T-helper 1 cell (primary cell): Measurements from ENCODE around the gene CXCL1.
"Not testable (repeated sequence)": the region's sequence is repeated elsewhere in the genome, so short reads cannot be mapped to it uniquely, and the experiment has no call there.

Experiments
- DNase-seq, 5 donors: peaks; one replicate each; pipeline ENCODE4 v3.0.0-alpha.2; 2012 to 2020

The CXCL1 gene

GRCh38 chr4:73883306-73883705 lies 14.1 kb downstream of the CXCL1 start:
- DNase-seq = no peak

GRCh38 chr4:73885574-73886267 lies 16.5 kb downstream of the CXCL1 start:
- no peak for DNase-seq

DNA sequence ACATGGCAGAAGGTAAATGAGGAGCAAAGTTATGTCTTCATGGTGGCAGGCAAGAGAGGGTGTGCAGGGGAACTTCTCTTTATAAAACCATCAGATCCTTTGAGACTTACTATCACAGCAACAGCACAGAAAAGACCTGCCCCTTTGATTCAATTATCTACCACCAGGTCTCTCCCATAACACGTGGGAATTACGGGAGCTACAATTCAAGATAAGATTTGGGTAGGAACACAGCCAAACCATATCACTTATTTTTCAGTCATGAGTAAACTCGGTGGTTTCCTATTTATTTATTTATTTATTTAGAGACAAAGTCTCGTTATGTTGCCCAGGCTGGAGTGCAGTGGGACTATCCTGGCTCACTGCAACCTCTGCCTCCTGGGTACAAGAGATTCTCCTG lies 22.1 kb downstream of the CXCL1 start:
- no peak for DNase-seq

DNA sequence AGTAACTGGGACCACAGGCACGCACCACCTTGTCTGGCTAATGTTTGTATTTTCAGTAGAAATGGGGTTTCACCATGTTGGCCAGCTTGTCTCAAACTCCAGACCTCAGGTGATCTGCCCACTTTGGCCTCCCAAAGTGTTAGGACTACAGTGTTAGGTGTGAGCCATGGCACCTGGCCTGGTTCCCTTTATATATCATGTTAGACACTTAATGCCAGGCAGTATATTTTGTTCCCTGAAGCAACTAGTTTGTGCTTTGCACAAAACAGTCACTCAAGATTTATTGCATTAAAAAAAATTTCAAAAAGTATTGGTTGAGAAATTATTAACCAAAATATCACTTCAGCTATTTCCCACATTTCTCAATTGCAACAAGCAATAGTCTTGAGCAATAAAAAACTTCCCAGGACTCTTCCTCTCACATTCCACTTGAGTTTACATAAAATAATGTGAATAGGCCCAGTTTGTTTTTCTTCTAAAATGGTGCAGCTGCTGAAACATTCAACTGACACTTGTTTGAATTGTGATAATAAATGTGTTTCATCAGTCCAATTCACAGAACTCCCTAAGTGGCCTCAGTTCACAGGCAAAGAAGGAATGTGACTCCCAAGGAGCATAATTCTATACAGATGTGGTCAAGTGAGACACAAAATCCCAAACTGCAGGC lies 22.7 kb downstream of the CXCL1 start:
- no peak for DNase-seq

- no peak for DNase-seq
Observed at GRCh38 chr4:73892966-73893365, 23.8 kb downstream of the CXCL1 start.

DNA sequence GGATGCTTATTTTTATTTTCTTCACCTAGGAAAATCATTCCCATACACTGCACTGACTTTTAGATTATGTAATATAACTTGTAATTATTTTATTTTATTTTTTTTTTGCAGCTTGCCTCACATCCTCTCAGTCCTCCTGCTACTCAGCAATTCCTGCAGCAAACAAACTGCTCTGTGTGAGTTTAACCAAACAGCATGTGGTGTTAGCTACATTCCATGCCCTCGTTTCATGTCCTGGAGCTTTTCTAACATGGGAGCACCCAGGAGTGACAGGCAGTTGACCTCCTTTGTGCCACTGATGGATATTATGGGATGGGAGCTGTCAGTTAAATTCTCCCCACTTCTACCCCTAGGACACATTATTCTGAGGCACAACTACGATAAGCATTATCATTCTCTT lies 24.8 kb downstream of the CXCL1 start:
- DNase-seq = no peak

DNA sequence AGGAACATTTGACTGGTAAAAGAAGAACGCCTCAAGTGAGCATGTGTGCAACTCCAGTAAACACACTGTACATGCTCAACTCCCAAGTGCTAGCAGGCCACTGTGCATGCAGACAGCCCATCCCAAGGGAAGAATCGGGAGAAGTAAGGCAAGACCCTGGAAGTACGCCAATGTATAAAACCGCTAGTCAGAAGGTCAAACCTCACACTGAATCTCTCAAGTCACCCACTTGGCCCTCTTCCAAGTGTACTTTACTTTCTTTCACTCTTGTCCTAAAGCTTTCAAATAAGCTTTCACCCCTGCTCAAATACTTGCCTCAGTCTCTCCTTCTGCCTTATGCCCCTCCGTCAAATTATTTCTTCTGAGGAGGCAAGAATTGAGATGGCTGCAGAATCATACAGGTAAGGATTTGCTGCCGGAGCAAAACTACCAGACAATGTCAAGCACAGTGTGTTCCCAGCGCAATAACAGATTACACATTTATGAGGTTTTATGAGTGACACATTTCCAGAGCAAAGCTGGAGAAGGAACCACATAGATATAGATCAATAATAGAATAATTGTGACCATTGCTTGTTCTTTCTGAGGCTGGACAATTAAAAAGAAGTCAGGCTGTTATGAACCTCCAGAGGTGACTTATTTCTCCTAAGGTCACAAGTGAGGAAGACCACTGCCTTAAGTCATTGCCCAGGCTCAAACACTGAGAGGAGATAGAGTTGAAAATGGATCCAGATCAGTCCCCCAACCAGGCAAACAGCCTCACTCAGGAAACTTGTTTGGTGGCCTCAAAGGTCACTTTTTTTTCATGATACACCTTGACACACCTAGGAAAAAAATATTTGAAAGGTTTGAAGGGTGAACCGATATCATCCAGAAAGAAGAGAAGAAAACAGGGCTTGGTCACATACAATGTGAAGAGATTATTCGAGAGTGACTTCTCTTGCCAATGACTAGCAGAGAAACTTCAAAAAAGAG lies 26.3 kb downstream of the CXCL1 start:
- DNase-seq = no peak

DNA sequence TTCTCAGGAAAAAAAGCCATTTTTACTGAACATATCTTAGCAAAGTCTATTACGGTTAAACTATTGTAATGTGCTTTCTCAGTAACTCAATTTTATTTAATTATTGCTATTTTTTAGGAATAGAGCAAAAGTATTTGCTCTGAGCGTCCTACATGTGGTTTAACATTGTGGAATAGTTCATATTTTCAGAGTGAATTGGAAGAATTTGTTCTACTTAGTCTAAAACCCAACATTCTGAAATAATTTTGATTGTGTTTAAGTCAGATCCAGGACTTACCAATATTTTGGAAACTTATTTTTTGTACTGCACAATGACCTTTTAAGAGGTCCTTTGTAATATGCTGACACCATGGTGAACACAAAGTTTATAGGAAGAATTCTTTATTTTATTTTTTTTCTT lies 27.2 kb downstream of the CXCL1 start:
- no peak for DNase-seq

- DNase-seq = no peak
Observed at GRCh38 chr4:73897380-73898136, 28.4 kb downstream of the CXCL1 start.

DNA sequence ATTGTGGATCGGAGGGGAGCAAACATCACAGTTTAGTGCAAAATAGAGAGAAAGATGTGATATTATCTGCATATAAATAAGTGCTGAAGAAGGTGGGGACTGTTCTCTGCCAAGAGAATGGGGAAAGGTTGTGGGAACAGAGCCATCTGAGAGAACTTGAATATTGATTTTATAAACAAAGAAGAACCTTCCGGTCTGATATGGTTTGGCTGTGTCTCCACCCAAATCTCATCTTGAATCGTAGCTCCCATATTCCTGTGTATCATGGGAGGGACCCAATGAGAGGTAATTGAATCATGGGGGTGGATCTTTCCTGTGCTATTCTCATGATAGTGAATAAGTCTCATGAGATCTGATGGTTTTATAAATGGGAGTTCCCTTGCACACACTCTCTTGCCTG lies 30.1 kb downstream of the CXCL1 start:
- not testable (repeated sequence) for DNase-seq

- no peak for DNase-seq
Observed at GRCh38 chr4:73901031-73901430, 31.8 kb downstream of the CXCL1 start.

- no peak for DNase-seq
Observed at GRCh38 chr4:73902038-73902637, 32.9 kb downstream of the CXCL1 start.

DNA sequence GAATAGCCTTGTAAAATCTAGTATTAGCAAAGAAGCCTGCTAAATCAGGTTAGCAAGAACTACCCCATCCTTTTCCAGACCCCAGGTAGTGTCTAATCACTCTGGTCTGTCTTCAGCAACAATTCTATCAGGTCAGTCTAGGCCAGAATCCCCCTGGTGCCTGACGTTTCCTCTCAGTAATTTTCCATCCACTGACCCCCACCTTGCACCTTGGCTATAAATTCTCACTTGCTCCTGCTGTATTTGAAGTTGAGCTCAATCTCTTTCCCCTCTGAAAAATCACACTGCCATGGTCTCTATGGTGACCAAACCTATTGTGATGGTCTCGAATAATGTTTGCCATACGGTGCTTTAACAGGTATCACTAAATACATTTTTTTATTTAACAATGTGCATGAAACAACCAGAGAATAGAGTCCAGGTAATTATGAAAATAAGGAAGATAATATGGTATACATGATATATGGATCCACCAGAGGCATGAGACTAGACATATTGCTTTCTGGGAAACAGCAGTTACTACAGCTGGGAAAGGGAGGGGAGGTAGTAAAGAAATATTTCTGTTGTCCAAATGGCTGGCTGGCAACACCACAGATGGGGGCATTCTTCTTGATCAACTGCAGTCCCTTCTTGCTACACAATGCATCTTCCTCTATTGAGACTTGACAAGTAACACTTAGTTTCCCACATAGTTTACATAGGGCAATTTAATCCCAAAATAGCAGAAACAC lies 33.8 kb downstream of the CXCL1 start:
- no peak for DNase-seq

GRCh38 chr4:73904491-73904890 lies 35.3 kb downstream of the CXCL1 start:
- no peak for DNase-seq

DNA sequence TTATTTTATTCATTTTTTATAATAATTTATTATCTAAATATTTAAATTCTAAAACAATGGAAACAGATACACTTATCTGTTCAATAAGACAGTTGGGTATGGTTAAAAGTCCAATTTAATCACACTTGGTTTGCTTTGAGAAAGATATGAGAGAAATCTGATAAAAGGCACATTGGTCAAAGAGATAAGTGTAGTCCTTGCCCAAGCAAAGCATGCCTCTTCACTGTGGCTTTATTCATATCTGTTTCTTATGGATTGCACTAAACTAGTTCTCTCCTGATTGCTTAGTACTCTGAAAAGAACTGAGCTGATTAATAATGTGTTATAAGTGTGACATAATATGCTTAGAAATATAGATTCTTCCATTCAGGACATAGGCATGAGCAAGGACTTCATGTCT lies 39.8 kb downstream of the CXCL1 start:
- DNase-seq = no peak

DNA sequence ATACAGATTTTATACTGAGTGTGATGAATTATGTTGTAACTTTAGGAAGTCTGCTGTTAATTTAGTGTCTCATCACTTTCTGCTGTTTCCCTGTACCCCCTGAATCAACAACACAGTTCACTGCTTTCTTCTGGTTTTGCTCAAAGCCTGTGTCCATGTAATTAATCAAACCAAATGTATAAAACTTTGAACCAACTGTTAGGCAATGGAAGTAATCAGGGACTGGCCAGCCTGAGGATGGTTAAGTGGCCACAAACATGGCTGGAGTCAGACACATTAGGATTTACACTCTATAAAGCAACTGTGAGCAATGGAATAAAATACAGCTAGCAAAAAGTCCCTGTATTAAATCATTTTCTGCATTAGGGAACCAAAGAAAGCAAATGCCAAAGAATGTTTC lies 42.6 kb downstream of the CXCL1 start:
- no peak for DNase-seq

- no peak for DNase-seq
Observed at GRCh38 chr4:73912191-73912590, 43.0 kb downstream of the CXCL1 start.

DNA sequence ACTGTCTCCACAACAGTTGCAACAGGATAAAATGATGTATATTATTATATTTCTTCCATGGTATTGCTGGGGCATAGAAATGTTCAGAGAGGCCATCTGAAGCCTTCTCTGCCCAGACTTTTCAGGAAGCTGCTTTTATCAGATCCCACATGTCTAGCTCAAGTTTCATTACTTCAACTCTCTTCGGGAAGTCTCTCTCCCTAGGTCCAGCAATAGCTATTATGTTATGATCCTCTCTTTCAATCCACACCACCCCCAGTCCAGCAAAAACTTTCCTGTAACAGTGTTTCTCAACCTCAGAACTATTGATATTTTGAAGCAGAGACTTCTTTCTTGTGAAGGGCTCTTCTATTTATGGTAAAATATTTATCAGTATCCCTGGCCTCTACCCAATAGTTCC lies 44.9 kb downstream of the CXCL1 start:
- DNase-seq = no peak

DNA sequence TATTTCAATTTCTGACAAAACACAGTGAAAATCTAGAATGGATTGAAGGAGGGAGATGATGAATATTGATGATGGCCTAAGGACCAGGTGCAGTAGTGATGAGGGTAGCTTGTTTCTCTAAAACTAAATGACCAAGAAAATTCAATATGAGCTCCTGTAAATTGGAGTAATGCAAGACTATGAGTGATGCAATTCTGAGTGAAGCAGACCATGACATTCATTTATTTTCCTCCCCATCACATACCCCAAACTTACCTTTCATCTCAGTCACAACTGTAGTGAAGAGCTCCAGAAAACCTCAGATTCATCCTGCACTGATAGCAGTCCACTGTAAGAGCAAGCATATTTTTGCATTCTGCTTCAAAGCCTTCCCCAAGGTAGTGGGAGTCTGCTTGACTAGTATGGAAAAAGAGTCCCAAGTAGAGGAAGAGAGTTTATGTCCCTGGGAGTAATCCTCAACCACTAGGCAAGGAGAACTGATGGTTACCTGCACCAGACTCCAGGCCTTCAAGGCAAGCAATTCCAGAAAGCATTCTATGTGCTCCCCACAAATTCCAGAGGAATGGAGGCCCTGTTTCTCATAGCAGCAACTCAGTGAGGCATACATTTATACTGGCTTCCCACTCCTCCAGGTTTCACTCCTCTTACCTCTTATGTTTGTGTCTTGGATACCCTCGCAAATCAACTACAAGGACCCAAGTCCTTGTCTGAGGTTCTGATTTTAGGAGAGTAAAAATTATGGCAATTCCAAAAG lies 47.2 kb downstream of the CXCL1 start:
- DNase-seq = no peak

DNA sequence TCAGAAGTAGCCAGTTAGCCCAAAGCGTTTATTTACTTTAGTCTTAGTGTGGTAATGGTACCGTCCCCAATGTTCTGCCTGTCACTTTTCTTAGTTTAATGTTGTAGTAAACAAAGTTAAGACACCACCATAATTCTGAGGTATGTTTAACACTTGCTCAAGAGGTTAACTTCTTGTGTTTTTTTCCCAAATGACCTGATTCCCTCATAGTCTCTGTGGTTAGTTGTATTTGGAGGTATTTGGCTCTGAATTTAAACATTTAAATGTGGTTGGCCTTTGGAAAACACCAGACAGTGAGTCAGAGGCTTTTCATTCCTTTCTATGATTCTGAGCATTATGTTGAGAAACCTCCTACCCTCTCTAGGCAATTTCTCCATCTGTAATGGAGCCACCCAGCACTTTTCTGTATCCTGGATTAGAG lies 47.9 kb downstream of the CXCL1 start:
- DNase-seq = no peak

DNA sequence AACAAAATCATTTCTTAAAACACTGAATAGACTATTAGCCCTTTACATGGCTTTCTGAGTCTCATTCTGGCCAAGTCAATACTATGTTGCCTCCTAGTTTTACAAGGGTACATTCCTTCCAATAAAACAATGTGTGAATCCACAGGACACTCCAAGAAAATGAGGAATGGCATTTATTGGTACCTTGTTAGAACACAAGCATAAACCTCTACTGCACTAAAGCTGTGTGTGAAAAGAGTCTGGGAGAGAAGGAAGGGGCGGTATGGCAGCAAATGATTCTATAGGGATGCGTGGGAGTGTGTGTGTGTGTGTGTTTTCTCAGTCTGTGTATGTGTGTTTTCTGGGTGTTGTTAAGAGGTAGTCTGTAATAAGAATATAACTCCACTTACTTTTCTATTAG lies 48.9 kb downstream of the CXCL1 start:
- DNase-seq = no peak
